ENCODE results near the gene EMD.

- no peak for TF ChIP-seq REST (IDR thresholded peaks at IDR 0.05; ENCODE audit: low read depth)
- no peak for TF ChIP-seq ZBTB7A (IDR thresholded peaks at IDR 0.05; ENCODE audit: low read depth)
- no peak for TF ChIP-seq USF1 (IDR thresholded peaks at IDR 0.05)
- TF ChIP-seq YY1 (IDR thresholded peaks at IDR 0.05; ENCODE audit: low read depth) = no peak
- no peak for TF ChIP-seq NFIC (IDR thresholded peaks at IDR 0.05)
- TF ChIP-seq EGR1 (IDR thresholded peaks at IDR 0.05) = no peak
Measured at GRCh38 chrX:154356596-154356995, 22.5 kb upstream of the EMD start.
